Keratinocyte (primary cell): Measurements from ENCODE around the gene GDF11. TPM values are rescaled to one million over a fixed set of nuclear protein-coding genes. Genes with fewer than 3 reads are reported as not detected.

Experiments
- DNase-seq: peaks from one replicate; pipeline ENCODE4 v3.0.0-alpha.2; 2011; ENCODE audit warnings: low read depth, missing footprints, low spot score
- FAIRE-seq: peaks from 2 replicates; lab custom pipeline; 2011; peaks lifted over from hg19 to GRCh38; lab: Jason Lieb, UNC
- H2AFZ ChIP-seq: 2 replicates; pipeline ENCODE4 v1.6.0; 2012; ENCODE audit warnings: low read length, control low read depth, inconsistent platforms; ENCODE audit not compliant: control insufficient read depth
- H3K27ac ChIP-seq: 2 replicates; pipeline ENCODE4 v1.5.1; 2011; ENCODE audit warnings: low read length; ENCODE audit not compliant: control insufficient read depth, insufficient read depth
- H3K27me3 ChIP-seq: 3 replicates; pipeline ENCODE4 v1.6.0; 2011; ENCODE audit warnings: low read length; ENCODE audit not compliant: control insufficient read depth, insufficient read depth; ENCODE audit errors: extremely low read depth
- H3K36me3 ChIP-seq, 2 experiments: 2 replicates in 1 of 2; 3 replicates in 1 of 2; pipeline ENCODE4 v1.5.1; 2011; ENCODE audit warnings: low read length in 2 of 2, mild to moderate bottlenecking in 1 of 2; ENCODE audit not compliant: control insufficient read depth in 2 of 2, insufficient read depth in 2 of 2; ENCODE audit errors: extremely low read depth in 1 of 2
- H3K4me1 ChIP-seq: 3 replicates; pipeline ENCODE4 v1.5.1; 2011; ENCODE audit warnings: low read length; ENCODE audit not compliant: control insufficient read depth, insufficient read depth; ENCODE audit errors: extremely low read depth
- H3K4me2 ChIP-seq: 3 replicates; pipeline ENCODE4 v1.6.0; 2011; ENCODE audit warnings: low read depth, low read length; ENCODE audit not compliant: control insufficient read depth, insufficient read depth; ENCODE audit errors: extremely low read depth
- H3K4me3 ChIP-seq, 3 experiments: fragments of 200-600 bp in 1 of 3; sonication (generic) in 1 of 3; 2 replicates in 2 of 3; 3 replicates in 1 of 3; pipeline ENCODE4 v1.5.1; 2011 to 2016; ENCODE audit warnings: low read length in 3 of 3, mild to moderate bottlenecking in 3 of 3, control low read depth in 2 of 3, inconsistent platforms in 1 of 3, low read depth in 1 of 3, mixed read lengths in 1 of 3, mixed run types in 1 of 3, moderate library complexity in 1 of 3; ENCODE audit not compliant: control insufficient read depth in 2 of 3, insufficient read depth in 2 of 3; ENCODE audit errors: extremely low read depth in 1 of 3
- H3K79me2 ChIP-seq: 2 replicates; pipeline ENCODE4 v1.6.0; 2012; ENCODE audit warnings: low read length; ENCODE audit not compliant: control insufficient read depth, insufficient read depth
- H3K9ac ChIP-seq: 3 replicates; pipeline ENCODE4 v1.6.0; 2011; ENCODE audit warnings: low read length; ENCODE audit not compliant: control insufficient read depth, insufficient read depth; ENCODE audit errors: extremely low read depth
- H3K9me1 ChIP-seq: 3 replicates; pipeline ENCODE4 v1.6.0; 2011; ENCODE audit warnings: low read length; ENCODE audit not compliant: control insufficient read depth, insufficient read depth; ENCODE audit errors: extremely low read depth
- H3K9me3 ChIP-seq: 2 replicates; pipeline ENCODE4 v1.5.1; 2012; ENCODE audit warnings: low read depth, low read length; ENCODE audit not compliant: control insufficient read depth
- H4K20me1 ChIP-seq: 3 replicates; pipeline ENCODE4 v1.6.0; 2011; ENCODE audit warnings: low read length; ENCODE audit not compliant: control insufficient read depth, insufficient read depth; ENCODE audit errors: extremely low read depth
- EZH2 ChIP-seq: IDR thresholded peaks from one replicate; pipeline ENCODE4 v1.6.1; 2012; ENCODE audit warnings: inconsistent platforms, mild to moderate bottlenecking, low read length, moderate library complexity
- dilution Hi-C: fragments of 300-500 bp; cut with MboI; formaldehyde crosslinking; loops from one replicate; pipeline ENCODE4 v1.7.0; 2020; ENCODE audit warnings: low sequenced_read_pairs; ENCODE audit not compliant: extremely low pct_ligation_motif_present
- polyA minus RNA-seq, 3 experiments: library from RNA; depleted of rRNA, polyadenylated mRNA; stranded (reverse); fragments of >200 nt; gene quantifications; 1 replicate in 1 of 3; 2 replicates in 1 of 3; 3 replicates in 1 of 3; pipeline ENCODE4 v1.2.3, GENCODE V29; 2011
- polyA plus RNA-seq, 5 experiments: library from polyadenylated mRNA; depleted of rRNA in 3 of 5; stranded (reverse) in 3 of 5; stranded (forward) in 1 of 5; unstranded in 1 of 5; fragments of >200 nt; gene quantifications; 1 replicate in 1 of 5; 2 replicates in 3 of 5; 3 replicates in 1 of 5; pipeline versions ENCODE4 v1.2.1 to v1.2.3, GENCODE V29; 2011 to 2012; ENCODE audit warnings: missing spikeins in 2 of 5, low read depth in 1 of 5, low replicate concordance in 1 of 5
- TF ChIP-seq, protein P1 (sequence below), 3 experiments: IDR thresholded peaks in 1 of 3; conservative IDR thresholded peaks in 1 of 3; optimal IDR thresholded peaks in 1 of 3; 2 replicates in 2 of 3; 3 replicates in 1 of 3; pipeline versions ENCODE3 to v1.5.1; 2011; ENCODE audit warnings: low read length in 3 of 3, mild to moderate bottlenecking in 3 of 3, moderate library complexity in 2 of 3, control low read depth in 1 of 3, inconsistent platforms in 1 of 3; ENCODE audit not compliant: insufficient read depth in 2 of 3; ENCODE audit errors: extremely low read depth in 1 of 3

GDF11 gene
- polyA plus RNA-seq = 2.5 to 6.2 TPM (median 2.7 TPM) in 3 replicates
- polyA plus RNA-seq (2011; ENCODE audit: low read depth) = 0.82 TPM
- 2.2 and 3.3 TPM in 2 replicates for polyA plus RNA-seq (2011; cell fraction: cytosol; rRNA removed)
- 1.9 and 2.4 TPM in 2 replicates for polyA plus RNA-seq (2011; cell fraction: nucleus; rRNA removed)
- 1.2 and 9.6 TPM in 2 replicates for polyA plus RNA-seq (2012; ENCODE audit: low replicate concordance)
- polyA minus RNA-seq = 1.8 to 16.1 TPM (median 2.7 TPM) in 3 replicates
- polyA minus RNA-seq (2011; cell fraction: cytosol; rRNA and poly(A)+ RNA removed) = 2.1 TPM
- polyA minus RNA-seq (2011; cell fraction: nucleus; rRNA and poly(A)+ RNA removed) = 0.42 and 1.8 TPM in 2 replicates

DNA sequence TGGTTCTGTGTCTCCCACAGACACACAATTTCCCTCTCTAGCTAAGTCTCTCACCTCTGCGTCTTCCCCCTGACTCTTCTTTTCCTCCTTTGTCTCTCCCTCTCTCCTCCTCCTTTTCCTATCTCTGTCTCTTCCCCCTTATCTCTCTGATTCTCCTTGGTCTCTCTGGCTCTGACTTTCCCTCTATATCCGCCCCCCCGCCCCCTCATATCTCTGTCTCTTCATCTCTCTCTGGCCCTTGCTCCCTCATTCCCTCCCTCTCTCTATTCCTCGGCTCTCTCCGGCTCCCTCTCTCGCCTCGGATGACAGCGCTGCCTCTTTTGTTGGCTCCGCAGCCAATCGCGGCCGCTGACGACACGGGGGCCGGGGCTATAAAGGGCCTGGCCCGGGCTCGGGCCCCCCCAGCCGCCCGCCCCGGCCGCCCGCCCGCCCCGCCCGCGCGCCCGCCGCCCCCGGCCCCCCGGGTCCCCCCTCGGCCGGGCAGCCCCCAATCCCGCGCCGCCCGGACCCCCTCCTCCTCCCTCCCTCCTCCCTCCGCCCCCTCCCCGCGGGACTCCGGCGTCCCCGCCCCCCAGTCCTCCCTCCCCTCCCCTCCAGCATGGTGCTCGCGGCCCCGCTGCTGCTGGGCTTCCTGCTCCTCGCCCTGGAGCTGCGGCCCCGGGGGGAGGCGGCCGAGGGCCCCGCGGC lies at the start of gene GDF11:
Gene GDF11 (plus strand): TSS at position 404 of the 687 bp plus-strand sequence. CDS start 195 bp downstream, at position 599.
- DNase-seq (no peak), FAIRE-seq (no peak)

DNA sequence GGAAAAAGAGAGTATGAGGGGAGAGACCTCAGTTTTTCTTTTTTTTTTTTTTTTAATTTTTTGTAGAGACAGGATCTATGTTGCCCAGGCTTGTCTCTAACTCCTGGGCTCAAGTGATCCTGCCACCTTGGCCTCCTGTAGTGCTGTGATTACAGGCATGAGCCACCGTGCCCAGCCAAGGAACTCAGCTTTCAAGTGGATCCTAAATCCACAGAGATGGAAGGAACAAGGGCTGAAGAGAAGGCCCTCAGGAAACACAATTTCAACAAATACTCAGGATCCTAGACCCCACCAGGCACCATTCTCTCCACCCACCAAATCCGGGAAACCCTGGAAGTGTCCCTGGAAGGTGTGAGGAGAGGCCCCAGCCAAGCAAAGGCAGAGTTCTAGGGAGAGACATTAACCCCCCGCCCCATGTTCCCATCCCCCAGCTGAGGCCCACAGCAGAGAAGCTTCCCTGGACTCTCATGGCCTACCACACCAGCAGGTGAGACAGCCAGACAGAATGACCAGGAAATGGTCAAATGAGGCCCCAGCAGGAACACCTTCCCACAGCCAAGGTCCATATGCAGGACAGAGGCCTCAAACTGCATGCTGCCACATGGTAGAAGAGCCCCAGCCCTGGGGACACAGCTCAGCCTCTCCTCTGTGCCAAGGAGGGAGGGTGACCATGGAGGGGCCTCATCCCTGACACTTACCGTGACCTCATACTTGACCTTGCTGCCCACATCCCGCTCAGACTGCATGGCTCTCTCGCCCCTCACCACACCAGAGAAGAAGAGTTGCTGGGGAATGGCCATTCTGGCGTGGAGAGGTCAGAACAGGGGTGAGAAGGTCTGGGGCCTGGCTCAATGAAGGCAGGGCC lies 49.4 kb upstream of the GDF11 start:
- Histone ChIP-seq H4K20me1 (no peaks in the 10 kb centered on the region), H2AFZ (no peak overlapping the region), H3K4me1 (no peaks in the 10 kb centered on the region), H3K4me3 (no peak overlapping the region), H3K9ac (no peak overlapping the region), H3K79me2 (no peaks in the 10 kb centered on the region), H3K9me1 (no peaks in the 10 kb centered on the region), H3K27me3 (peaks cover 21% of the 10 kb centered on the region), H3K36me3 (no peaks in the 10 kb centered on the region), H3K27ac (no peak overlapping the region), H3K9me3 (no peaks in the 10 kb centered on the region), H3K4me2 (no peak overlapping the region)
- TF ChIP-seq, protein P1, sequence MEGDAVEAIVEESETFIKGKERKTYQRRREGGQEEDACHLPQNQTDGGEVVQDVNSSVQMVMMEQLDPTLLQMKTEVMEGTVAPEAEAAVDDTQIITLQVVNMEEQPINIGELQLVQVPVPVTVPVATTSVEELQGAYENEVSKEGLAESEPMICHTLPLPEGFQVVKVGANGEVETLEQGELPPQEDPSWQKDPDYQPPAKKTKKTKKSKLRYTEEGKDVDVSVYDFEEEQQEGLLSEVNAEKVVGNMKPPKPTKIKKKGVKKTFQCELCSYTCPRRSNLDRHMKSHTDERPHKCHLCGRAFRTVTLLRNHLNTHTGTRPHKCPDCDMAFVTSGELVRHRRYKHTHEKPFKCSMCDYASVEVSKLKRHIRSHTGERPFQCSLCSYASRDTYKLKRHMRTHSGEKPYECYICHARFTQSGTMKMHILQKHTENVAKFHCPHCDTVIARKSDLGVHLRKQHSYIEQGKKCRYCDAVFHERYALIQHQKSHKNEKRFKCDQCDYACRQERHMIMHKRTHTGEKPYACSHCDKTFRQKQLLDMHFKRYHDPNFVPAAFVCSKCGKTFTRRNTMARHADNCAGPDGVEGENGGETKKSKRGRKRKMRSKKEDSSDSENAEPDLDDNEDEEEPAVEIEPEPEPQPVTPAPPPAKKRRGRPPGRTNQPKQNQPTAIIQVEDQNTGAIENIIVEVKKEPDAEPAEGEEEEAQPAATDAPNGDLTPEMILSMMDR (optimal IDR thresholded peaks at IDR 0.05 in 1 of 3, IDR thresholded peaks at IDR 0.05 in 1 of 3, conservative IDR thresholded peaks at IDR 0.05 in 1 of 3; ENCODE audit: extremely low read depth in 1 of 3, insufficient read depth in 2 of 3, low read length in 3 of 3) = no peak
- TF ChIP-seq EZH2 = no peak
- no peak for FAIRE-seq
- dilution Hi-C loops = no loop called here
- no peak for DNase-seq

More for the DNA sequence above, at the start of gene GDF11:
- Histone ChIP-seq H2AFZ (peak within 1 kb of the TSS; percentile 85), H3K27ac (no peak within 1 kb of the TSS), H3K4me1 (peaks cover 14% of the 10 kb centered on the region), H3K9ac (peak within 1 kb of the TSS; percentile 20), H4K20me1 (no peaks in the 10 kb centered on the region), H3K4me3 (peak within 1 kb of the TSS; percentile 57 to 74 (median 72)), H3K79me2 (no peaks in the 10 kb centered on the region), H3K36me3 (no peaks in the 10 kb centered on the region), H3K9me1 (no peaks in the 10 kb centered on the region), H3K27me3 (no peaks in the 10 kb centered on the region), H3K9me3 (no peaks in the 10 kb centered on the region), H3K4me2 (peak within 1 kb of the TSS; percentile 89)
- dilution Hi-C loops = no loop called here
- TF ChIP-seq, protein P1 (optimal IDR thresholded peaks at IDR 0.05 in 1 of 3, IDR thresholded peaks at IDR 0.05 in 1 of 3, conservative IDR thresholded peaks at IDR 0.05 in 1 of 3; ENCODE audit: extremely low read depth in 1 of 3, insufficient read depth in 2 of 3, low read length in 3 of 3) = no peak
- no peak for TF ChIP-seq EZH2
